CD4-positive, alpha-beta T cell (primary cell): ENCODE data around the gene STIM1. TPM values are rescaled to one million over a fixed set of nuclear protein-coding genes. Genes with fewer than 3 reads are reported as not detected.

ENCODE experiments used
- ATAC-seq: fragments of 200-7000 bp; cut with Tn5 transposase; one replicate; pipeline ENCODE4 v1.10.0; 2022; ENCODE audit warnings: mild to moderate bottlenecking; ENCODE audit not compliant: poor library complexity
- CTCF ChIA-PET: fragments of 350-600 bp; sonication (Branson Sonifier 250); formaldehyde crosslinking; loops from one replicate; lab custom pipeline; 2021; ENCODE audit warnings: antibody characterized with exemption, inconsistent platforms; lab: Charles Lee
- POLR2A ChIA-PET: fragments of 350-600 bp; sonication (Branson Sonifier 250); formaldehyde crosslinking; loops from one replicate; lab custom pipeline; 2021; ENCODE audit warnings: antibody characterized with exemption, inconsistent platforms; lab: Charles Lee
- DNase-seq, 14 experiments: peaks; one replicate each; pipeline ENCODE4 v3.0.0-alpha.2; 2013 to 2020; ENCODE audit warnings: mixed read lengths in 2 of 14
- H3K27ac ChIP-seq, 2 donors: one replicate each; pipeline versions ENCODE4 v1.5.1 to v1.7.0; 2013; ENCODE audit warnings: low read length in 2 of 2, low read depth in 1 of 2, mild to moderate bottlenecking in 1 of 2
- H3K27me3 ChIP-seq, 2 experiments: 1 replicate in 1 of 2; 2 replicates in 1 of 2; pipeline versions ENCODE4 v1.6.1 to v1.7.0; 2013; ENCODE audit warnings: low read length in 2 of 2, control low read depth in 1 of 2, mild to moderate bottlenecking in 1 of 2, moderate library complexity in 1 of 2; ENCODE audit not compliant: insufficient read depth in 2 of 2, control insufficient read depth in 1 of 2
- H3K36me3 ChIP-seq: one replicate; pipeline ENCODE4 v1.6.1; 2013; ENCODE audit warnings: low read length, control low read depth; ENCODE audit not compliant: insufficient read depth
- H3K4me1 ChIP-seq: one replicate; pipeline ENCODE4 v1.6.1; 2013; ENCODE audit warnings: low read length, control low read depth; ENCODE audit not compliant: insufficient read depth
- H3K4me3 ChIP-seq: one replicate; pipeline ENCODE4 v1.5.1; 2013; ENCODE audit warnings: mild to moderate bottlenecking, low read length, moderate library complexity
- H3K9me3 ChIP-seq, 2 experiments: 1 replicate in 1 of 2; 2 replicates in 1 of 2; pipeline versions ENCODE4 v1.6.1 to v1.7.0; 2013; ENCODE audit warnings: low read length in 2 of 2, mild to moderate bottlenecking in 2 of 2, control low read depth in 1 of 2, moderate library complexity in 1 of 2; ENCODE audit not compliant: control insufficient read depth in 1 of 2, insufficient read depth in 1 of 2
- H3K27ac Mint-ChIP-seq: one replicate; pipeline ENCODE4 v1.8.0; 2020; ENCODE audit warnings: mixed read lengths
- H3K27me3 Mint-ChIP-seq: one replicate; pipeline ENCODE4 v1.8.0; 2021; ENCODE audit warnings: mixed read lengths
- H3K36me3 Mint-ChIP-seq: one replicate; pipeline ENCODE4 v1.8.0; 2021; ENCODE audit warnings: low read depth, mixed read lengths
- H3K4me1 Mint-ChIP-seq: one replicate; pipeline ENCODE4 v1.8.0; 2021; ENCODE audit warnings: low read depth, mixed read lengths
- H3K4me3 Mint-ChIP-seq: one replicate; pipeline ENCODE4 v1.8.0; 2020; ENCODE audit warnings: mild to moderate bottlenecking, mixed read lengths
- H3K9me3 Mint-ChIP-seq: one replicate; pipeline ENCODE4 v1.8.0; 2020; ENCODE audit warnings: mixed read lengths
- intact Hi-C, 2 experiments: fragments of 100-400 bp; cut with DNase I in 1 of 2; cut with micrococcal nuclease in 1 of 2; formaldehyde crosslinking; loops; one replicate each; pipeline versions ENCODE4 v1.15.1 to v1.9.0; 2023 to 2025; cut with DNase I, micrococcal nuclease
- total RNA-seq, 174 experiments: library from RNA in 2 of 174; stranded (reverse) in 2 of 174; gene quantifications; one replicate each; pipeline ENCODE4 v1.2.3 and lab custom pipeline; 2021 to 2026
- TF ChIP-seq, protein P1 (sequence below): fragments of 200-600 bp; IDR thresholded peaks from one replicate; pipeline ENCODE4 v1.8.0; 2022; ENCODE audit warnings: antibody characterized with exemption, mild to moderate bottlenecking

Gene STIM1
- total RNA-seq, 2 experiments from 2014 or later: 89.0 to 94.9 TPM

GRCh38 chr11:3962406-3962840 is 107.0 kb downstream of the STIM1 start:
- Histone ChIP-seq H3K4me3 (no peak overlapping the region), H3K27me3 (no peaks in the 10 kb centered on the region), H3K4me1 (peaks cover 13% of the 10 kb centered on the region), H3K9me3 (no peaks in the 10 kb centered on the region), H3K27ac (no peak overlapping the region), H3K36me3 (peaks cover under 1% of the 10 kb centered on the region)
- H3K9me3 Mint-ChIP-seq: no peaks in the 10 kb centered on the region
- no peaks in the 10 kb centered on the region for H3K27me3 Mint-ChIP-seq
- H3K36me3 Mint-ChIP-seq: peaks cover 19% of the 10 kb centered on the region
- ATAC-seq: no peak
- TF ChIP-seq, protein P1, sequence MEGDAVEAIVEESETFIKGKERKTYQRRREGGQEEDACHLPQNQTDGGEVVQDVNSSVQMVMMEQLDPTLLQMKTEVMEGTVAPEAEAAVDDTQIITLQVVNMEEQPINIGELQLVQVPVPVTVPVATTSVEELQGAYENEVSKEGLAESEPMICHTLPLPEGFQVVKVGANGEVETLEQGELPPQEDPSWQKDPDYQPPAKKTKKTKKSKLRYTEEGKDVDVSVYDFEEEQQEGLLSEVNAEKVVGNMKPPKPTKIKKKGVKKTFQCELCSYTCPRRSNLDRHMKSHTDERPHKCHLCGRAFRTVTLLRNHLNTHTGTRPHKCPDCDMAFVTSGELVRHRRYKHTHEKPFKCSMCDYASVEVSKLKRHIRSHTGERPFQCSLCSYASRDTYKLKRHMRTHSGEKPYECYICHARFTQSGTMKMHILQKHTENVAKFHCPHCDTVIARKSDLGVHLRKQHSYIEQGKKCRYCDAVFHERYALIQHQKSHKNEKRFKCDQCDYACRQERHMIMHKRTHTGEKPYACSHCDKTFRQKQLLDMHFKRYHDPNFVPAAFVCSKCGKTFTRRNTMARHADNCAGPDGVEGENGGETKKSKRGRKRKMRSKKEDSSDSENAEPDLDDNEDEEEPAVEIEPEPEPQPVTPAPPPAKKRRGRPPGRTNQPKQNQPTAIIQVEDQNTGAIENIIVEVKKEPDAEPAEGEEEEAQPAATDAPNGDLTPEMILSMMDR: no peak
- intact Hi-C loops: no loop called here
- H3K4me1 Mint-ChIP-seq: peaks cover 83% of the 10 kb centered on the region
- POLR2A ChIA-PET: no interaction called here
- no peak for DNase-seq
- no peak overlapping the region for H3K4me3 Mint-ChIP-seq
- CTCF ChIA-PET: no interaction called here
- H3K27ac Mint-ChIP-seq: no peak overlapping the region

DNA sequence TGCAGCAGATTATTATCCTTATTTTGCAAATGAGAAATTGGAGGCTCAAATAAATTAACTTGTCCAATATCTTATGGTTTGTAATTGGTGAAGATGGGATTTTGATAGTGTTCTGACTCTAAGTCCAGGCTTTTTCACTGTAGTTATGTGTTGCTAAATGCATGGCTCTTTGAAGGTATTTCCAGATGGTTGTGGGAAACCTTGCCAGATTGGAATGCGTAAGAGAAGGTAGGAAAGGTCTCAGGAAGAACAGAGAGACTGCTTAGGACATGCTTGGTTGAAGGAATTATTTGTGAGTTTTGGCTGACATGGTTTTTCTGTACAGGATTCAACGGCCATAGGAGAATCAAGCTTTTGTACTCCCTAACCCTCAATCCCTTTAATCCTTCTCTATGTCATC is 108.6 kb downstream of the STIM1 start:
- H3K36me3 Mint-ChIP-seq: peaks cover 35% of the 10 kb centered on the region
- no peaks in the 10 kb centered on the region for H3K27me3 Mint-ChIP-seq
- Histone ChIP-seq H3K9me3 (no peaks in the 10 kb centered on the region), H3K4me1 (peaks cover 20% of the 10 kb centered on the region), H3K27me3 (no peaks in the 10 kb centered on the region), H3K36me3 (peaks cover 14% of the 10 kb centered on the region), H3K27ac (no peak overlapping the region), H3K4me3 (no peak overlapping the region)
- ATAC-seq: no peak
- H3K4me1 Mint-ChIP-seq: peaks cover 89% of the 10 kb centered on the region
- H3K27ac Mint-ChIP-seq: no peak overlapping the region
- ChIA-PET POLR2A (interaction anchor here (0.9 kb wide), 1 partner anchor 19 kb away, joined by 3 read pairs; no protein-coding TSS in a partner anchor), CTCF (interaction anchor here (0.6 kb wide), 1 partner anchor 10 kb away, joined by 3 read pairs; no protein-coding TSS in a partner anchor)
- intact Hi-C loops: no loop called here
- TF ChIP-seq, protein P1: no peak
- DNase-seq: no peak
- H3K9me3 Mint-ChIP-seq: no peaks in the 10 kb centered on the region
- no peak overlapping the region for H3K4me3 Mint-ChIP-seq

DNA sequence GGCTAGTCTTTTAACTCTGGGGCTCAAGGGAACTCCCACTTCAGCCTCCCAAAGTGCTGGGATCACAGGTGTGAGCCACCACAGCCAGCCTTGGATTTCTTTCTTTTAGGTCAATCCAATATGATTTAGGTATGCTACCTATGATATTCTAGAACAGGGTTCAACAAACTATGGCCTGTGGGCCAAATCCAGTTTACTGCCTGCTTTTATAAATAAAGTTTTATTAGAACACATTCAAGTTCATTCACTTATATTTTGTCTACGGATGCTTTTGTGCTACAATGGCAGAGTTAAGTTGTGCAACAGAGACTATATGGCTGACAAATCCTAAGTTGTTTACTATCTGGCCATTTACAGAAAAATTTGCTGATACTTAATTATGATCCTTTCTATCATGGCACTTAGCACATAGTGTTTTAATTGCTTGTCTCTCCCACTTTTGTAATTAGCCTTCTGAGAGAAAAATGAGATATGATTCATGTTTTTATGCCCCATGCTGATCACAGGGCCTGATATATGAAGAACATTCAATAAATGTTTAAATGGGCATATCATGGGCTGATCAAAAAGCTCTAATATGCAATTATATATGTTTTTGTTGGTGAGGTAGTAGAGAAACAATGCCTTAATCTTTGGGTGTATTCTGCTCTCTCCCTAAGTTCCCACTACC is 109.6 kb downstream of the STIM1 start:
- intact Hi-C loops: no loop called here
- no peak for DNase-seq
- H3K27me3 ChIP-seq: no peaks in the 10 kb centered on the region
- ChIA-PET POLR2A (interaction anchor here (0.9 to 1.6 kb wide), 2 partner anchors 18 to 23 kb away, joined by 3 to 5 read pairs; no protein-coding TSS in a partner anchor), CTCF (no interaction called here)
- TF ChIP-seq, protein P1: no peak
- Mint-ChIP-seq H3K4me3 (no peak overlapping the region), H3K27me3 (no peaks in the 10 kb centered on the region), H3K36me3 (peaks cover 44% of the 10 kb centered on the region), H3K4me1 (peaks cover 89% of the 10 kb centered on the region), H3K27ac (peak overlapping the region; percentile 67), H3K9me3 (no peaks in the 10 kb centered on the region)
- peaks cover 30% of the 10 kb centered on the region for H3K4me1 ChIP-seq
- no peak for ATAC-seq
- no peaks in the 10 kb centered on the region for H3K9me3 ChIP-seq
- H3K4me3 ChIP-seq: no peak overlapping the region
- H3K27ac ChIP-seq: no peak overlapping the region
- peaks cover 14% of the 10 kb centered on the region for H3K36me3 ChIP-seq
